Measurements from ENCODE around the gene RTCB.

The RTCB gene

GRCh38 chr22:32411829-32412592, at the start of gene RTCB:
TSS of gene RTCB (minus strand) at chr22:32412247. CDS start at chr22:32412156, 91 bp downstream.
- DNase-seq (ENCODE audit: low read depth) = peak; percentile 85

GRCh38 chr22:32457031-32457430, 45.0 kb upstream of the RTCB start:
- no peak for DNase-seq (ENCODE audit: low read depth)

DNA sequence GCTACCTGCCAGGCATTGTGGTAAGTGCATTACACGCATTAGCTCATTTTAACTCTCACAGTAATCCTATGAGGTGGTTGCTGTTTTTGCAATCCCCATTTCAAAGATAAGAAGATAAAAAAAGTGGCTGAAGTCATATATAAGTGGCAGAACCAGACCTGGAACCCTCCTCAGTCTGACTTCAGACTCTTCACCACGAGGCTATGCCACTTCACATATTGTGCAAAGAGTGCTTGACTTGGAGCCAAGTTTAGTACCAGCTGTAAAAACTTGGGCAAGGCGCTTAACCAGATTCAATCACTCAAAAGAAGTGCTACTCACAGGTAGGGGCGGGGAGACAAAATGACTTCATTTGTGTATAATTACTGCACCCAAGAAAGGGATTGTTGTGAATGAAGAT, 36.9 kb upstream of the RTCB start:
- no peak for DNase-seq (ENCODE audit: low read depth)

DNA sequence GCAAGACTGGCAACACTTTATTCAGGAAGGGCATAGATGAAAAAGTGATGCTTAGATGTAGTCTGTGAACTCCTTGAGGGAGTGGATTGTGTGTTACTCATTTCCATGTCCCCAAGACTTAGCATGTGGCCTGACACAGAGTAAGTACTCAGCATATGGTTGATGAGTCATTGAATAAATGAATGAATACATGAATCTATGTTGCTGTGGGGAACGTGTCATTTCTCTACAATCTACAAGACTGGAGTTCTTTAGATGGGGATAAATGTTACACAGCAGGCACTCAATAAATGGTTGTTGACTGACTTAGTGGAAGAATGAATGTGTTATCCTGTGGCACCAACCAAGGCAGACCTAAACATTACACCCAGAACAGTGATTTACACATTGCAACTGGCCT, 34.3 kb upstream of the RTCB start:
- no peak for DNase-seq (ENCODE audit: low read depth)

- no peak for DNase-seq (ENCODE audit: low read depth)
Observed at GRCh38 chr22:32444068-32444467, 32.0 kb upstream of the RTCB start.

DNA sequence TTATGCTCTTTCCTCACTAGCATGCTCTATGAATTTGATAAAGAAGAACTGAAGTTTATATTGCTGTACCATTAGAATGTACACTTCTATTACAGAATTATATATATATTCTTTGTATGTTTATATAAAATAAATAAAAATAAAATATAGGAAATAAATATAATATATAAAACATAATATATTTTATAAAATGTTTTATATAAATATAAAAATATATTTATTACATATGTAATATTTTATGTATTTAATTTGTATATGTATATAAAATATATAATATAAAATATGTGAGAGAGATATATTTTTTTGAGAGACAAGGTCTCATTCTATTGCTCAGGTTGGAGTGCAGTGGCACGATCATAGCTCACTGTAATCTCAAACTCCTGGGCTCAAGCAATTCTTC, 18.3 kb upstream of the RTCB start:
- no peak for DNase-seq (ENCODE audit: low read depth)

- DNase-seq (ENCODE audit: low read depth) = no peak
Observed at GRCh38 chr22:32426881-32427280, 14.8 kb upstream of the RTCB start.

- DNase-seq (ENCODE audit: low read depth) = no peak
Observed at GRCh38 chr22:32423664-32424063, 11.6 kb upstream of the RTCB start.

GRCh38 chr22:32422062-32422461, 10.0 kb upstream of the RTCB start:
- DNase-seq (ENCODE audit: low read depth) = no peak

GRCh38 chr22:32421484-32421883, 9.4 kb upstream of the RTCB start:
- no peak for DNase-seq (ENCODE audit: low read depth)

DNA sequence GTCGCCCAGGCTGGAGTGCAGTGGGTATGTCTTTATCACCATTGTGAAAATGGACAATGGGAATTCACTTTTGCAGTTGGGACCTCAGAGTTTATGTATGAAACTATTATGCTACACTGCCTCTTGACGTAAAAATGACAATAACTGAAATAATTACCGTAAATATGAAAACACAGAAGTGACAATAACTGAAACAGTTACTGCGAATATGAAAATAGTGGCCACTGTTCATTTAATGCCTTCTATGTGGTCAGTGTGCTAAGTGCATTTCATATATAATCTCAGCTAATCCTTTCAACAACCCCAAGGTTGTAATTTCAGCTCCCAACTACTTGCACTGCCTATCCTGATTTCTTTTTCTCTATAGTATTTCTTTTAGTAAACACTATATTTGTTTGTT, 5.9 kb upstream of the RTCB start:
- DNase-seq (ENCODE audit: low read depth) = no peak

- DNase-seq (ENCODE audit: low read depth) = no peak
Observed at GRCh38 chr22:32416556-32417085, 4.6 kb upstream of the RTCB start.

DNA sequence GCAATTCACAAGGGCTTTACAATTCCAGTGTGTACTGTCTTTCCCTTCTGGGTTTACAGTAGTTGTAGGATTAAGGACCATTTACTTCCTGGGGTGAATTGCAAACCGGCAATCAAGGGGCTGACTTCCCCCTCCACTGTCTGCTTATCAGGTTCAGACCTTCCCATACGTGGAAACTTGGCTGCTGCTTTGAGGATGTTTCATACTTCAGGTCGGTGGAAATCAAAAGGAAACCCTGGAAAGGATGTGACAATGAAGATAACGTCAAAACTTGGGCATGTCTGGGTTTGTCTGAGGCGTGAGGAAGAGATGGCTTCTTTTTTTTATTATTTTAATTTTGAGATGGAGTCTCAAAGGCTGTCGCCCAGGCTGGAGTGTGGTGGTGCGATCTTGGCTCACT, 2.1 kb upstream of the RTCB start:
- DNase-seq (ENCODE audit: low read depth) = no peak

DNA sequence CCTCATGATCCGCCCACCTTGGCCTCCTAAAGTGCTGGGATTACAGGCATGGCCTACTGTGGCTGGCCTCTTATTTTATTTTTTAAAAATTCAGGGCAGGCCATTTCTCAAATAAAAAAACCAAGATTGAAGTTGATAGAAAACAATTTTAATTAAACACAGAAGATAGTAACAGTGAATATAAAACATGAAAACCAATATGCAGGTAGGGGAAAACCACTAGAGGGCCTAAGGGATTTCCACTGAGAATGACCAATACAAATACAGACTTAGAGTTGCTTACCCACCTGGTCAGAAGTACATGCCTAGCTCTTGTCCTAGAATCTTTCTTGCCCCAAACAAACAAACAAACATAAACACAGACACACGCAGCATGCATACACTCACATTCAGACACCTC, 1.7 kb upstream of the RTCB start:
- no peak for DNase-seq (ENCODE audit: low read depth)

GRCh38 chr22:32411402-32411801, 645 bp downstream of the RTCB start:
- DNase-seq (ENCODE audit: low read depth) = no peak

GRCh38 chr22:32410459-32410858, 1.6 kb downstream of the RTCB start:
- no peak for DNase-seq (ENCODE audit: low read depth)

GRCh38 chr22:32409977-32410376, 2.1 kb downstream of the RTCB start:
- DNase-seq (ENCODE audit: low read depth) = no peak

DNA sequence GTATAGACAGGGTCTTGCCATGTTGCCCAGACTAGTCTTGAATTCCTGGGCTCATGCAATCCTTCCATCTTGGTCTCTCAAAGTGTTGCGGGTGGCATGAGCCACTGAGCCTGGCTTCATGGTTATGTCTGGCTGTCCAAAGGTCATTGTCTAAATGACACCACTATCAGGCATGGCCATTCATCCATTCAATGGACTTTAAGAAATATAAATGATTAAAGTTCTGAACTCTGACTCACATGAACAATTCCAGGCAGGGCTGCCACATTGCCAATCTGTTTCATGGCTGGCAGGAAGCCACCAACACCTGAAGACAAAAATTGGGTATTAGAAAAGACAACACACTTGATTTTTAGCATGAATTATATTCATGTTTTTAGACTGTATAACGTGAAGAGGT, 4.1 kb downstream of the RTCB start:
- DNase-seq (ENCODE audit: low read depth) = no peak

- no peak for DNase-seq (ENCODE audit: low read depth)
Observed at GRCh38 chr22:32407312-32407711, 4.7 kb downstream of the RTCB start.

DNA sequence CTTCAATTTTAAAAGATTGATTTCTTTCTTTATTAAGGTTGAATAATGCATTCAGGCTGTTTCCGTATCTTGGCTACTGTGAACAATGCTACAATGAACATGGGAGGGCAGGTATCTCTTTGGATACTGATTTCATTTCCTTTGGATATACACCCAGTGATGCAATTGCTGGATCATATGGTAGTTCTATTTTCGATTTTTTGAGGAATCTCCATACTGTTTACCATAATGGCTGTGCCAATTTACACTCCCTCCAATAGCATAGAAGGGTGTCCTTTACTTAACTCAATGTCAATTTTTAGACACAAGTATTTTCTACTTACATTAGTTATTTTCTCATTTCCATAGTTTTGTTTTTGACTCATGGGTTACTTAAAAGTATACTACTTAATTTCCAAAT, 8.0 kb downstream of the RTCB start:
- no peak for DNase-seq (ENCODE audit: low read depth)

GRCh38 chr22:32401486-32401885, 10.6 kb downstream of the RTCB start:
- no peak for DNase-seq (ENCODE audit: low read depth)

DNA sequence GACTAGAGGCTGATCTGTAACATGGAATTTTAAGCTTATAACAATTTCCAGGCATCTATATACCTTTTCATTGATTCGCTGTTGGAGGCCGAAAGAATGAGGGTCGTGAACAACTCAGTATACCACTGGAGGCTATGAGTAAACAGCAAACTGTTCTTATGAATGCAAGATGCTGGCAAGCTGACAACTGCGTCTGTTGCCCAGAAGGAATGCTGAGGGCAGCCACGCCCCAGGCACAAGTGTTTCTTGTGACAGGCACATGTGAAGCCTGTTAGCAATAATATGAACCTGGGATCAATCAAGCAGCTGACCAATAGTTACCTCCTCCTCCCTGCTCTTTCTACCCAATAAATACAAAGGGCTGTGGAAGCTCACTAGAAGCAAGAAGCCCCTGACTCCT, 15.3 kb downstream of the RTCB start:
- peak; percentile 32 for DNase-seq (ENCODE audit: low read depth)

DNA sequence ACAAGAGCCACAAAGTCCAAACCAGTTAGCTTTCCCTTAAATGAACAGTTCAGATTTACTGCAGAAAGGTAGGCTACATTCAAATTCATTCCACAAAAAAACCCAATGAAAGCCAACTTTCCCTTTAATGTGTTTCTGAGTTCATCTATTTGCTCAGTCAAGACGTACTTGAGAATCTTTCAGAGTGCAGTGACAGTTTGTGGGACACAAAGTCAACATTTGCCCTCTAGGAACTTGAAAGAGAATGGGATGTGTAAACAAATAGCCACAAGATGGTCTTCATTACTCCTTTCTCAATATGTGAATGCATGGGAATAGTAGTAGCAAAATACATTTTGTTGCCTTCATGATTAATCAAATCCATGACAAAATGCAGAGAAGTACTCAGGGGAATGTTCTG, 15.8 kb downstream of the RTCB start:
- DNase-seq (ENCODE audit: low read depth) = no peak

DNA sequence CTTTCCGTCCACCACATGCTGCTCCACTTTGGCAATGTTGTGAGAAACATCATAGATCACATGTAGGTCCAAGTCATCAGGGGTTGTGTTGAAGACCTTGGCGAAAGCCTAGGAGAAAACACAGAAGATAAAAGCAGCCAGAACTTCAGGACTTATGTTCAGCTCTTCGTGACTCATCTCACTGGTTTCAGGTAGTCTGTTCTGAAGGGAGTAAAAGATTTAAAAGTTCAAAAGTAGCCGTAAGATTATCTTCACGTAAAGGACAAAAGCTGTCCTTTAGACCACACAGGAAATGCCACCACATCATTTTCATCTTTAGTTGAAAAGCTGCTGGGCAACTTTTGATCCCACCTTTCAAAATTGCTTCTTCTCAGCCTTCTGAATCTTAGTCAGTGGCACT, 16.9 kb downstream of the RTCB start:
- DNase-seq (ENCODE audit: low read depth) = no peak

All from GM04504 (cell line).